NB4 (cell line): ENCODE measurements around the gene STAT6.

ENCODE experiments used
- MAX ChIP-seq: IDR thresholded peaks from 2 replicates; pipeline ENCODE4 v1.6.1; 2011; ENCODE audit warnings: low read depth, low read length
- MYC ChIP-seq: IDR thresholded peaks from 2 replicates; pipeline ENCODE4 v1.6.1; 2011; ENCODE audit warnings: low read depth, low read length
- POLR2A ChIP-seq: IDR thresholded peaks from 2 replicates; pipeline ENCODE4 v1.6.1; 2011; ENCODE audit warnings: mild to moderate bottlenecking; ENCODE audit not compliant: insufficient read length; ENCODE audit errors: extremely low read depth
- TF ChIP-seq, protein P1 (sequence below): IDR thresholded peaks from one replicate; pipeline ENCODE4 v1.5.1; 2012; ENCODE audit warnings: low read depth, low read length

DNA sequence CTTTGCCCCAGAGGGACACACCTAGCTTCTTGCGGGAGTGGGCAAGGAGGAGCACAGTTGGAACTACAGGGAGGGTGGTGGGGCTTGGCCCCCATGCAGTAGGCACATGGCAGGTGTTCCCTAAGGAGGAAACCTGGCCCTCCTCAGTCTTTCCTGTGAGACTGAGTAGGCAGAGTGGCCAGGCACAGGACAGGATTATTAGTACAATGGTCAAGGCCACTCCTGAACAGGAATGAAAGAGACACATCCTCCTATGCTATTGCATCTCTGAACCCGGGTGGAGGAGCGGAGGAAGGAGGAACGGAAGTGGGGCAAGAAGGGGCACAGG, 62.1 kb downstream of the STAT6 start:
- TF ChIP-seq, protein P1, sequence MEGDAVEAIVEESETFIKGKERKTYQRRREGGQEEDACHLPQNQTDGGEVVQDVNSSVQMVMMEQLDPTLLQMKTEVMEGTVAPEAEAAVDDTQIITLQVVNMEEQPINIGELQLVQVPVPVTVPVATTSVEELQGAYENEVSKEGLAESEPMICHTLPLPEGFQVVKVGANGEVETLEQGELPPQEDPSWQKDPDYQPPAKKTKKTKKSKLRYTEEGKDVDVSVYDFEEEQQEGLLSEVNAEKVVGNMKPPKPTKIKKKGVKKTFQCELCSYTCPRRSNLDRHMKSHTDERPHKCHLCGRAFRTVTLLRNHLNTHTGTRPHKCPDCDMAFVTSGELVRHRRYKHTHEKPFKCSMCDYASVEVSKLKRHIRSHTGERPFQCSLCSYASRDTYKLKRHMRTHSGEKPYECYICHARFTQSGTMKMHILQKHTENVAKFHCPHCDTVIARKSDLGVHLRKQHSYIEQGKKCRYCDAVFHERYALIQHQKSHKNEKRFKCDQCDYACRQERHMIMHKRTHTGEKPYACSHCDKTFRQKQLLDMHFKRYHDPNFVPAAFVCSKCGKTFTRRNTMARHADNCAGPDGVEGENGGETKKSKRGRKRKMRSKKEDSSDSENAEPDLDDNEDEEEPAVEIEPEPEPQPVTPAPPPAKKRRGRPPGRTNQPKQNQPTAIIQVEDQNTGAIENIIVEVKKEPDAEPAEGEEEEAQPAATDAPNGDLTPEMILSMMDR: no peak
- TF ChIP-seq POLR2A: no peak
- TF ChIP-seq MAX: no peak
- TF ChIP-seq MYC: no peak
